ENCODE measurements around the gene WNT7B.

DNA sequence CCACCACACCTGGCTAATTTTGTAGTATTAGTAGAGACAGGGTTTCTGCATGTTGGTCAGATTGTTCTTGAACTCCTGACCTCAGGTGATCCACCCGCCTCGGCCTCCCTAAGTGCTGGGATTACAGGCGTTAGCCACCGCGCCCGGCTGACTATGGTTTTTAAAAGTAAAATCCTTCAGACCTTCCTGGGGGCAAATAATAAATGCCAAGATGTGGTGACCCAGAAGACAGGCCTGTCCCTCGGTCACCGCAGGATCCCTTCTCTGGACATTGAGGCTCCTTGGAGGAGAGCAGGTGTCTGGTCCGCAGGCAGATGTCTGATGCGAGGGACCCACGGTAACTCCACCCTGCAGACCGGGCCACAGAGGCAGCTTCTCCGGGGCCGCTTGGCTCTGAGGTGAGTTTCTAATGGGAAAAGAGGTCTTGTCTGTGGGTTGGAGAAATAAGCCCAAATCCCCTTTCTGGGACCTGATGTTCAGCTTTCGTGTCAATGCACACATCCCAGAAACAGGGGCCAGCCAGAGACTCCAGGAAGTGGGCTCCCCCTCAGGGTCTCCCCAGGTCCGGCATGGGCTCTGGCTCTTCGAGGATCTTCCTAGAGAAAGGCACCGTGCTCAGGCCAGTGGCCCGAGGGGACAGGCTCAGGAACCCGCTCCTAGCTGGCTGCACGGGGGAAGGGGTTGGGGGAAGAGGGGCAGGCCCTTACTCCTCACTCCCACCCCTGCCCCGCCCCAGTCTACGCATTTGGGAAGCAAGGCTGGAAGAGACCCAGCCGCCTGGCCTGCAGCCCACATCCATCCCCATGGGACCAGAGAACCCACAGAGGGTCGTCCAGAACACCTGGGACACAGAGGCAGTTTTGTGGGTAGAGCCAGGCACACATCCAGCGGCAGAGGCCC lies 100.6 kb downstream of the WNT7B start:
- TF ChIP-seq EGR1 (IDR thresholded peaks at IDR 0.05; ENCODE audit: borderline replicate concordance, low read depth, low read length), result no peak
- TF ChIP-seq, protein P1, sequence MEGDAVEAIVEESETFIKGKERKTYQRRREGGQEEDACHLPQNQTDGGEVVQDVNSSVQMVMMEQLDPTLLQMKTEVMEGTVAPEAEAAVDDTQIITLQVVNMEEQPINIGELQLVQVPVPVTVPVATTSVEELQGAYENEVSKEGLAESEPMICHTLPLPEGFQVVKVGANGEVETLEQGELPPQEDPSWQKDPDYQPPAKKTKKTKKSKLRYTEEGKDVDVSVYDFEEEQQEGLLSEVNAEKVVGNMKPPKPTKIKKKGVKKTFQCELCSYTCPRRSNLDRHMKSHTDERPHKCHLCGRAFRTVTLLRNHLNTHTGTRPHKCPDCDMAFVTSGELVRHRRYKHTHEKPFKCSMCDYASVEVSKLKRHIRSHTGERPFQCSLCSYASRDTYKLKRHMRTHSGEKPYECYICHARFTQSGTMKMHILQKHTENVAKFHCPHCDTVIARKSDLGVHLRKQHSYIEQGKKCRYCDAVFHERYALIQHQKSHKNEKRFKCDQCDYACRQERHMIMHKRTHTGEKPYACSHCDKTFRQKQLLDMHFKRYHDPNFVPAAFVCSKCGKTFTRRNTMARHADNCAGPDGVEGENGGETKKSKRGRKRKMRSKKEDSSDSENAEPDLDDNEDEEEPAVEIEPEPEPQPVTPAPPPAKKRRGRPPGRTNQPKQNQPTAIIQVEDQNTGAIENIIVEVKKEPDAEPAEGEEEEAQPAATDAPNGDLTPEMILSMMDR (IDR thresholded peaks at IDR 0.05; ENCODE audit: control extremely low read depth in 1 of 3, insufficient read depth in 1 of 3, low read depth in 1 of 3, low read length in 3 of 3), result no peak
- TF ChIP-seq POLR2AphosphoS5 (IDR thresholded peaks at IDR 0.05; ENCODE audit: low read depth, low read length), result no peak
